Measurements from ENCODE around the gene LINGO4.

LINGO4 gene

DNA sequence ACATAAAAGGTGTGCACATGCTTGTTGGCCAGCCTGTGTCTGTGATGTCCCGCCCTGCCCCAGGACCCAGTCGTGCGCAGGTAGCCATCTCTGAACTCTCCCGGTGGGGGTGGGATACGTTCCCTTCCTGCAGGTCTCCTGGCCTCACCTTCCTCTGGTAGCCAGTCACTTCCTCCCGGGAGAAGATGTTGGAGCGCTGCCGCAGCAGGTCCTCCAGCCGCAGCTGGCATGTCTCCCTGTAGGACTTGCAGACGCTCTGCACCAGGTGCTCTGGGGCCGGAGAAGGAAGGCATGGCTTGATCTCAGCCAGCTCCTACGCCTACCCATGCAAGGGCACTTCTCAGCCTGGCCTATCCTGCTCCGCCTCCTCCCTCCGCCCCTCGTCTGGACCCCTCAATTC, 9.2 kb upstream of the LINGO4 start:
- Mint-ChIP-seq H3K9me3 (no peaks in the 10 kb centered on the region), H3K27ac (no peak overlapping the region), H3K4me3 (no peak overlapping the region), H3K27me3 (peaks cover 14 to 21% of the 10 kb centered on the region in 2 donors), H3K36me3 (no peaks in the 10 kb centered on the region), H3K4me1 (peaks cover 6 to 15% of the 10 kb centered on the region in 2 donors)
- DNase-seq (no peak), ATAC-seq (replicated peaks) (no peak)

DNA sequence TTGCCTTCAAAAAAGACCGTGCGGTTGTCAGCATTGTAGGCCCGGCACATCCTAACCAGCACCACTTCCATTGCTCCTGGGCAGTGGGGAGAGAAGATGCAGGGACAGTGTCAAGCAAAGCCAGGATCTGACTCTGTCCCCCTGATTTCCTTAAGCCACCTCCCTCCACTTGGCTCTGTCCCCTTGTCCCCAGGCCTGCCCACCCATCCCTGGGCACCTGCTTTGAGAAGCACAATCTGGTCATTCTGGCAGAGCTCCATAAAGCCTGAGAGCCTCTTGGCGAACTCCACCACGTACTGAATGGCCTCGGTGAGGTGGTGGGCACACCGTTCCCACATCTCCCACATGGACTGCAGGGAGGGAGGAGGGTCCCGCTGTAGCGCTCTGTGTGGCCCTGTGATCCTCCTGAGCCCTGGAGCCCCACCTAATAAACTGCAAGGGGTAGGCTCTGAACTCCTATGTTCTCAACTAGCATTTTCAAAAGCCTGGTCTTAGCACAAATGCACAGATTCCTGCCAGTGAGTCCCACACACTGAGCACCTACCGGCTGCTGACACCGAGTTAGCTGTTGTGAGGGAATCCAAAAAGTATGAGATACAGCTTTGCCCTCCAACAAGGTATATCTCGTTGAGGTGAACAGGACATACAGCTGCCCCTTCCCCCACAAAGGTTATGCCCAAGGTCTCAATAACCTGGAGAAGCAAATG, 8.2 kb upstream of the LINGO4 start:
- no peak overlapping the region for H3K4me3 Mint-ChIP-seq
- peaks cover 9 to 21% of the 10 kb centered on the region in 2 donors for H3K27me3 Mint-ChIP-seq
- no peak overlapping the region for H3K27ac Mint-ChIP-seq
- H3K36me3 Mint-ChIP-seq = no peaks in the 10 kb centered on the region
- peaks cover 6 to 15% of the 10 kb centered on the region in 2 donors for H3K4me1 Mint-ChIP-seq
- no peak for DNase-seq
- no peaks in the 10 kb centered on the region for H3K9me3 Mint-ChIP-seq
- ATAC-seq (replicated peaks) = no peak

DNA sequence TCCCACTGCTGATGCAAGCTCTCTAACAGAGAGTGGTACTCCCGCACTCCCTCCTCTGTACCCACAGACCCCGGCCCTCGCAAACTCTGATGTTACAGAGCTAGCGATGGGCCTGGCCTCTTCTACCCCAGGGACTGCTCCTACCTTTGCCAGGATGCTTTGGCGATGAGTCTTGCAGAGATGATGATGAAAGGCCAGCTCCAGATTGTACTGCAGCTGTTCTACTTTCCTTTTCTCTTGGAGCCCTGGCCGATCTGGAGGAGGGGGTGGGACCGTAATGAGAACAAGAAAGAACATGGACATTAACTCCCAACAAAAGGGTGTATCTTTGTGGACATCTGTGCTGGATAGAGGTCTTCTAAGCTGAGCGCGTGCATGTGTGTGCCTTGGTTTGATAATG, 6.0 kb upstream of the LINGO4 start:
- Mint-ChIP-seq H3K4me3 (no peak overlapping the region), H3K36me3 (no peaks in the 10 kb centered on the region), H3K27me3 (peaks cover 7 to 10% of the 10 kb centered on the region in 2 donors), H3K4me1 (peaks cover 6 to 14% of the 10 kb centered on the region in 2 donors), H3K9me3 (no peaks in the 10 kb centered on the region), H3K27ac (no peak overlapping the region)
- ATAC-seq (replicated peaks) = no peak
- no peak for DNase-seq

DNA sequence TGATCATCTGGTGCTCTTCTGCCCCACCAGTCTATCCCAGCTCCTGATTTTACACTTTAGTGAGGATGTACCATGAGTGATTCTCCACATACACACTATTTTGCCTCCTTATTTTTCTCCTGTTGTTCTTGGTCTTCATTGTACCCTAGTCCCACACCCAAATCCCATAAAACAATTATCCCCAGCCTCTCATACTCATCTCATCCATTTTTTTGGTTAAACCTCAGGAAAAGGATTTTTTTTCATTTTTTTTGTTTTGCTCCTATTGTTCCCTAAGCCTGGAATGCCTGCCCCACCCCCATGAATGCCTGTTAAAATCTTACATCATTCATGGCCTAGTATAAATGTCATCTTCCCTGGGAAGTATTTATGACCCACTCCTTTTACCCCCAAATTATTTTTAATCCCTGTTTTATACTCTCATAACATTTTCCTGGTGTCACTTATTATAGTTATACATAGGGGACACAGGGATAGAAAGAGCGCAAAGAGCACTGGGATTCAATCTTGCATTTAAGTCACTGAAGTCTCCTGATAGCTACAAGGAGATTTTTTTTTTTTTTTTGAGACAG, 4.9 kb upstream of the LINGO4 start:
- peaks cover 3 to 8% of the 10 kb centered on the region in 2 donors for H3K4me1 Mint-ChIP-seq
- DNase-seq (no peak), ATAC-seq (replicated peaks) (no peak)
- H3K27ac Mint-ChIP-seq = no peak overlapping the region
- no peak overlapping the region for H3K4me3 Mint-ChIP-seq
- peaks cover 4% of the 10 kb centered on the region in 2 donors for H3K27me3 Mint-ChIP-seq
- H3K36me3 Mint-ChIP-seq = no peaks in the 10 kb centered on the region
- no peaks in the 10 kb centered on the region for H3K9me3 Mint-ChIP-seq

DNA sequence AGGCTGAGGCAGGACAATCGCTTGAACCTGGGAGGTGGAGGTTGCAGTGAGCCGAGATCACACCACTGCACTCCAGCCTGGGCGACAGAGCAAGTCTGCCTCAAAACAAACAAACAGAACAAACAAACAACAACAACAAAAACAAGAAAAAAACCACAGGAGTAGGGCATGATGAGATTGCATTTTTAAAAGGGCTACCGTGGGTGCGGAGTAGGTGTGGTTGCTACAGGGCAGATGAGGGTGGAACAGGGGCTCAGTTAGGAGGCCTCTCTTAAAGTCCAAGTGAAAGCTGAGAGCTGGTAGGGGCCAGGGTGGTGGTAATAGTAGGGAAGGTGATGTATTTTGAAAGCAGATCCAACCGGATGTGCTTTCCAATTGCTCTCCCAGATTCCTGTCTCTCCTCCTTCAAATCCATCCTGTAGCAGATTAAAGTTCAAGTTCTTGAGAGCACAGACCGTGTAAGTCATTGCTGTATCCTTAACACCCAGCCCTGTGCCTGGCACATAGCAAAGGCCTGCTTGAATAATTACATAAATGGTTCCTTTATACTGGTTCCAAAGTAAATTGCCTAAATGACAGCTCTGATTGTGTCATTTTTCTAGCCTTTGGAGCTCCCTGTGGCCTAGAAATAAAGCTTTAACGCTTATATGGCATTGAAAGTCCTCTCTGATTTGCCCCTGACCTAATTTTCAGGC, 4.2 kb upstream of the LINGO4 start:
- H3K4me3 Mint-ChIP-seq = no peak overlapping the region
- no peaks in the 10 kb centered on the region for H3K36me3 Mint-ChIP-seq
- no peaks in the 10 kb centered on the region for H3K9me3 Mint-ChIP-seq

DNA sequence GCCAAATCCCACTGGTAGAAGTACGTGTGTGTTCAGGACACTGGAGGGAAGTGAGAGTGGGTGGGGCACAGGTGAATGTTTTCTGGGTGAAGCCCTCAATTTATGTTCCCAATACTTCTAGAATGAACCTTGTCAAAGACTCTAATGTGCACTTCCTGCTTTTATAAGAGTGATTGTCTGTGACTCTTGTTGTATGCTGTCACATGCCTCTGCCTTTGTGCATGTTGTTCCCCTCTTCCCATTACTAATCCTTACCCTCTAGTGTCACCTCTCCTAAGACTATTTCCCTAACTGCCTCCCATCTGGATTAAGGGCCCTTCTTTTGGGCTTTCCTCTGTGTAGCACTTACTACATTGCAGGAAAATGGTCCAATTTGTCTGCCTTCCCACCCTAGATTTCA, 2.5 kb upstream of the LINGO4 start:
- peaks cover 16 to 20% of the 10 kb centered on the region in 2 donors for H3K4me1 Mint-ChIP-seq
- no peaks in the 10 kb centered on the region for H3K27me3 Mint-ChIP-seq
- H3K4me3 Mint-ChIP-seq = no peak overlapping the region
- no peaks in the 10 kb centered on the region for H3K9me3 Mint-ChIP-seq
- H3K27ac Mint-ChIP-seq = no peak overlapping the region
- ATAC-seq (replicated peaks) = no peak
- no peaks in the 10 kb centered on the region for H3K36me3 Mint-ChIP-seq
- DNase-seq = no peak

More for the DNA sequence above, 4.2 kb upstream of the LINGO4 start:
- DNase-seq = no peak
- peaks cover 7 to 11% of the 10 kb centered on the region in 2 donors for H3K4me1 Mint-ChIP-seq
- H3K27ac Mint-ChIP-seq = no peak overlapping the region
- ATAC-seq (replicated peaks) = no peak
- no peaks in the 10 kb centered on the region for H3K27me3 Mint-ChIP-seq

DNA sequence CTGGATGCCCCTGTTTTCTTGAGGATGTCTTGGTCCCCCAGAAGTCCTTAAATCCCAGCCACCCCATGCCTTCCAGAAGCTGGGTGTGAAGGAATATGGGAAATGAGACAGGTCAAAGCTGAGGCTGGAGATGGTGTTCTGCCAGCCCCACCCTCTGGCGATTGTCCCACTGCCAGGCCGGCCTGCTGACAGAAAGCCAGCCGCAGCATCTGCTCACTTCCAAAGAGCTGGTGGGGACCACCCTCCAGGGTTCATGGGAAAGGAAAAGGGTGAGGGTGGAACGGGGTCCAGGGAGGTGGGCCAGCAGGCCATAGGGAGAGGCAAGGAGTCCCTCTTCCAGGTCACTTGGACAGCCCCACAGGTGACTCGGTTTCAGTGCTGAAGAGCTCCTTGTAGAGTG, 1.9 kb upstream of the LINGO4 start:
- H3K4me1 Mint-ChIP-seq = peaks cover 16 to 20% of the 10 kb centered on the region in 2 donors
- no peaks in the 10 kb centered on the region for H3K36me3 Mint-ChIP-seq
- no peak for ATAC-seq (replicated peaks)
- no peak overlapping the region for H3K27ac Mint-ChIP-seq
- no peak overlapping the region for H3K4me3 Mint-ChIP-seq
- H3K9me3 Mint-ChIP-seq = no peaks in the 10 kb centered on the region
- no peak for DNase-seq
- H3K27me3 Mint-ChIP-seq = no peaks in the 10 kb centered on the region

DNA sequence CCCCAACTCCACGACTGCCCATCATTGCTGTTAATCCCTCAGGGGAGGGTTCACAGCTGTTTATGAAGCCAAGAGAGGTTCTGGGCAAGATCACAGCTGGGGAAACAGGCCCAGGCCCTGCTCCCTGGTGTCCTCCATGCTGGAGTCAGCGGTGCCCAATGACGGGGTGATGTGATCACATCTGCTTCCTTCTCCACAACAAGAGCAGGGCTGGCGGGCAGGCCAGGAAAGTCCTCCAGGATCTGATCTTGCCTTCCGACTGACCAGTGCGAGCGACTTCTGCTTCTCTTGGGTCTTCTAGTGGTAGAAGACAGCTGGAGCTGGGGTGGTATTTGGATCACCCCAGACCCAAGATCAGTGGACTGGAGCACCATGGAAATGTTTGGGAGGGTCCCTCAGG, 951 bp upstream of the LINGO4 start:
- Mint-ChIP-seq H3K36me3 (no peaks in the 10 kb centered on the region), H3K27ac (no peak overlapping the region), H3K4me1 (peaks cover 16 to 20% of the 10 kb centered on the region in 2 donors), H3K27me3 (no peaks in the 10 kb centered on the region), H3K4me3 (no peak overlapping the region), H3K9me3 (no peaks in the 10 kb centered on the region)
- ATAC-seq (replicated peaks) (no peak), DNase-seq (no peak)

DNA sequence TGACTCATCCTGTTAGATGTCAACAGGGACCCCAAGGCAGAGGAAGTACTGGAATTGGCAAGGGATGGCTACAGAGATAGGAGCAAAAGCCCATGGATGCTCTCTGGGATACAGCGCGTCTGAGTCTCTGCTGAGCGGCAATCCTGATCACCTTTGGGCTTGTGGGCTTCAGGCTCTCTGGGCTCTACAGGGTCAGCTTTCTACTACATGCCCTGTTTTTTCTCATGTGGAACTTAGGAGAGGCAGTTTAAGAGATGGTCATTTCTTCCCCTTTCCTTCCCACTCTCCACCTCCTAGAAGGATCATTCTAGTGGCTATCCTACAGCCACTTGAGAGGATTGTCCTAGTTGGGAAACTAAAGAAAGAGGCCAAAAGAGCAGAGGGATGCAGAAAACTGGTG, 1.3 kb downstream of the LINGO4 start:
- DNase-seq = no peak
- Mint-ChIP-seq H3K9me3 (no peaks in the 10 kb centered on the region), H3K27ac (no peak overlapping the region), H3K36me3 (peaks cover 1 to 5% of the 10 kb centered on the region in 2 donors), H3K27me3 (peaks cover 16 to 17% of the 10 kb centered on the region in 2 donors), H3K4me3 (no peak overlapping the region), H3K4me1 (peaks cover 19 to 25% of the 10 kb centered on the region in 2 donors)
- no peak for ATAC-seq (replicated peaks)

DNA sequence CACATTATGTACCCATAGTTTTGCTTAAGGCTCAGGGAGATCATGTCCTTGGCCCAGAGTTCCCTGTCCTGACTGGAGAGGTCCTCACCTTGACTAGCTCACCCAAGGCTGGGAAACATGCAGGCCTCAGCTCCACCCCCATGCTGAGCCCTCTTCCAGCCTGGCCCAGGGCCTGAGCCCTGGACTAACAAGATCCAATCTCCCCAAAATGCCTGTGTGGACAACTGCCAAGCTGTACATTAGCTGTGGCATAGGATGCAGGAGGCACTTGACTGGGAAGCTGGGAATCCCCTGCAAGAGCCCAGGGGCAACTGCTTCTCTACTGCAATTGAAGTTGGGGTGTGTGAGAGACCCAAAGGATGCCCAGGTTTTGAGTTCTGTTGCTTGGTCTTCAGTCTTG, 2.1 kb downstream of the LINGO4 start:
- Mint-ChIP-seq H3K27ac (no peak overlapping the region), H3K4me3 (no peak overlapping the region), H3K36me3 (peaks cover 2 to 5% of the 10 kb centered on the region in 2 donors), H3K9me3 (no peaks in the 10 kb centered on the region), H3K27me3 (peaks cover 17 to 21% of the 10 kb centered on the region in 2 donors), H3K4me1 (peaks cover 23 to 25% of the 10 kb centered on the region in 2 donors)
- DNase-seq (no peak), ATAC-seq (replicated peaks) (no peak)

DNA sequence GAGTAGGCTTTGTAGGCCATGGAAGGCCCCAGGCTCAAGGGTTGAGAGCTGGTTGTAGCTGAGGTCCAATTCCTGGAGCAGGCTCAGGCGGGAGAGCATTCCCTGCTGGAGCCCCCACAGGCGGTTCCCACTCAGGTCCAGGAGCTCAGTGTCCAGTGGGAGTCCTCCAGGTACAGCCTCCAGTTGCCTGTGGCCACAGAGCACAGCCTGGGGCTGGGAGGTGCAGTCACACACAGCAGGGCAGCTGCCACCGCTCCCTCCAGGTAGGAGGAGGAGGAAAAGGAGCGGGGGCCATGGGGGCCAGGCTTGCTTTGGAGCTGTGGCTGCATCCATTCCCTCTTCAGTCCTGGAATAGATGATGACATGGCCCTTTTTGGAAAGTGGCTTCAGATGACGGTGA, 2.8 kb downstream of the LINGO4 start:
- H3K27ac Mint-ChIP-seq = no peak overlapping the region
- H3K27me3 Mint-ChIP-seq = peaks cover 17 to 21% of the 10 kb centered on the region in 2 donors
- H3K9me3 Mint-ChIP-seq = no peaks in the 10 kb centered on the region
- H3K4me3 Mint-ChIP-seq = no peak overlapping the region
- no peak for ATAC-seq (replicated peaks)
- DNase-seq = no peak
- peaks cover 2 to 5% of the 10 kb centered on the region in 2 donors for H3K36me3 Mint-ChIP-seq
- peaks cover 17 to 19% of the 10 kb centered on the region in 2 donors for H3K4me1 Mint-ChIP-seq

DNA sequence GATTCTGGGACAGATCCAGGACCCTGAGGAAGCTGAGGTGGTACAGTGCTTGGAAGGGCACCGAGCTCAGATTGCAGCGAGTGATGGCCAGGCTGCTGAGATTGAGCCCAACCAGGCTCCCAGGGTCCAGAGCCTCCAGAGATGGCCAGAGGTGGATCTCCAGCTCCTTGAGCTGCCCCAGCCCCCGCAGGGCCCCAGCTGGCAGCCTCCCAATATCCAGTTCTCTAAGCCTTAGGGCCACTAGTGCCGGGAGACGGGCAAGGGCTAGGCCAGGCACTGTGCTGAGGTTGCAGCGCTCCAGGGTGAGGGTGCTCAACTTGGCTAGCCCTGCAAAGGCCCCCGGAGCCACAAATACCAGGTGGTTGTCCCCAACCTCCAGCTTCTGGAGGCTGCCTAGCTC, 3.4 kb downstream of the LINGO4 start:
- Mint-ChIP-seq H3K4me1 (peaks cover 17 to 19% of the 10 kb centered on the region in 2 donors), H3K9me3 (no peaks in the 10 kb centered on the region), H3K36me3 (peaks cover 2 to 5% of the 10 kb centered on the region in 2 donors), H3K27me3 (peaks cover 17 to 21% of the 10 kb centered on the region in 2 donors), H3K4me3 (no peak overlapping the region), H3K27ac (no peak overlapping the region)
- no peak for DNase-seq
- ATAC-seq (replicated peaks) = no peak

DNA sequence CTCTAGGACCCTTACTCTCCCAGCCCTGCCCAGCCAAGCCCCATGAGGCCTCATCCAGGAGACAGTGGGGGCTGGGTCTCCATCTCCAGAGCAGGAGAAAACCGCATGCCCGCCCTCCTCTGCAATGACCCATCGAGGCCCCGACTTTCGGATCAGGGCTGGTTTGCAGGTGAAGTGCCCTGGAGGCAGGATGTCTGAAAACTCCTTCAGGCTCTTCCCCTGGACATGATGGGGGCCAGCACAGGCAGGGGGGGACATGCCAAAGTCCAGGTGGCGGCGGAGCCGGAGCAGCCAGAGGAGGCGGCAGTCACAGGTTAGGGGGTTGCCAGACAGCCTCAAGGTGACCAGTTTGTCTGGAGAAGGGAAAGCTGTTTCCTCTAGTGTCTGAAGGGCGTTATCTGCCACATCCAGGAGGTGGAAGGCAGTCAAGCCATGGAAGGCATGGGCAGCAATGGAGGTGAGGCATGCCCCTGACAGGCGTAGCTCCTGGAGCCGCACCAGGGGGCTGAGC, 3.9 kb downstream of the LINGO4 start:
- Mint-ChIP-seq H3K36me3 (peaks cover 2 to 5% of the 10 kb centered on the region in 2 donors), H3K27me3 (peaks cover 17 to 21% of the 10 kb centered on the region in 2 donors), H3K4me3 (no peak overlapping the region), H3K27ac (no peak overlapping the region), H3K9me3 (no peaks in the 10 kb centered on the region), H3K4me1 (peaks cover 17 to 19% of the 10 kb centered on the region in 2 donors)
- DNase-seq (no peak), ATAC-seq (replicated peaks) (no peak)

DNA sequence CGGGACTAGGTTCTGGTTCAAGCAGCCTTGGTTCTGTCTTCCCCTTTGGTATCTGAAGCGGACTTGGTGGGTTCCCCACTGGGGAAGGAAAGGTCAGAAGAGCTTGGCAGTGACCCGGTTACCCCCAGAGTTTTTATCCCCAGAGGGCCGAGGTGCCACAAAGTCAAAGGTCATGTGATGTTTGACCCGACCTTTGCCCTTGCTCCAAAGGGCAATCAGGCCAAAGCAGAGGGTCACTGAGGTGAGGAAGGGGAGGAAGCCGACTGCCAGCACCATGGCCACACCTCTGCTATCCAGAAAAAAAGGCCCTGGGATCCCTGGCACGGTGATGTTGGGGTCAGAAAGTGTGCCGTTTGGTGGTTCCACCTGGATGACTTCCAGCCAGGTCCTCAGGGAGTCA, 4.4 kb downstream of the LINGO4 start:
- Mint-ChIP-seq H3K4me3 (no peak overlapping the region), H3K4me1 (peaks cover 17 to 19% of the 10 kb centered on the region in 2 donors), H3K27ac (no peak overlapping the region), H3K27me3 (peaks cover 17 to 21% of the 10 kb centered on the region in 2 donors), H3K9me3 (no peaks in the 10 kb centered on the region), H3K36me3 (peaks cover 2 to 5% of the 10 kb centered on the region in 2 donors)
- DNase-seq (no peak), ATAC-seq (replicated peaks) (no peak)

All from stimulated activated naive B cell treated with anti-CD40 and anti-IgM and Interleukin-4, amounts not matched to agents 10 μg/mL and 1 μg/mL and 100 μg/mL, for 72 hours (primary cell).